A375 (cell line): ENCODE results near the gene GOLGB1. TPM values are rescaled to one million over a fixed set of nuclear protein-coding genes. Genes with fewer than 3 reads are reported as not detected.

ENCODE experiments used
- small RNA-seq: library from RNA; depleted of rRNA; stranded (forward); fragments of <200 nt; gene quantifications from one replicate; pipeline ENCODE3, GENCODE V24; 2014
- total RNA-seq: library from RNA; depleted of rRNA; stranded (reverse); fragments of >200 nt; shearing (Covaris generic); gene quantifications from 2 replicates; pipeline ENCODE4 v1.2.3, GENCODE V29; 2014; rRNA removed

GOLGB1 gene
- 36.6 and 38.9 TPM in 2 replicates for total RNA-seq

GRCh38 chr3:121749276-121750086 lies at the start of gene GOLGB1:
Gene GOLGB1, minus strand, starts transcription at chr3:121749741. Its CDS starts 18,770 bp downstream, at chr3:121730971.

DNA sequence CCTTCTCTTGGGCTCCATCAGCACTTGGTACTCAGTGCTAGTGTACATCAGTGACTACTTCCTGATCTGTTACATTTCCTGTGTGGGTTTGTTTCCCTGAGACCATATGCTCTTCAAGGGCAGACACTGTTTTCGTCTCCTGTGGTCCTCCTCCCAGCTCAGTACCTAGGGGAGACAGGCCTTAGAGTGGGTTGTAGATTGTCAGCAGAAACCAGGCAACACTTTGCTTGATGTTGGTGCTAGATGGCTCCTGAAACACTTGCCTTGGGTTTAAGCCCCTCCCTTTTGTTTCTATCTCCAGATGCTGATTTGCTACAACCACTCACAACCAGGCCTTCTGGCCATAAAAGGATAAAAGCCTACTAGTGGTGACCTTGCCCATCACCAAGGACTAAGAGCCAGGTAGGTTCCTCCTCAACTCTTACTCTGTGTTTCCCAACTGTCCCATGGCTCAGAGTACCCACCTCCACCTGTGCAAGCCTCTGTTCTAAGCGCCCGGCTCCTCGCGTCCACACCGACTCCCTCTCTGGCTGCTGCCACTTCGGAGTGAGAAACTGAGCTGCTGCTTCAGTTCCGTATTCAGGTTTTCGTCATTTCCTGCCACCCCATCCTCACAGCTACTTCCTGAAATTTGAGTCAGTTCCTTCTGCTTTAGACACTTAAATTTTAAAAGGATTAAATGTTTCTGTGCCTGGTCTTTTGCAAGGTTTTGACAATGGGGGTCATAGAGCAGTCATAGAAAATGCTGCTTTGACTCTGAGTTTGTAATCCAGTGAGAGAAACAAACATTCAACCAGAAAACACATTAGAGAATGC lies 89.0 kb downstream of the GOLGB1 start, which contains the start of gene HCLS1:
HCLS1 (minus strand) TSS at position 548 of the 816 bp plus-strand sequence. CDS start 2,556 bp downstream, outside the sequence.

Small RNA genes within 50 kb of the gene (small RNA-seq; reads per million reads assigned to genes)
- gene RNU4-62P = not detected

Other genes starting within 250 kb of the GOLGB1 start
- gene POLQ, start 203.8 kb downstream of the GOLGB1 start, total RNA-seq = 10.4 and 13.3 TPM in 2 replicates
- gene ARGFX, start 181.8 kb downstream of the GOLGB1 start, total RNA-seq = not detected in 2 replicates
- gene FBXO40, start 156.4 kb downstream of the GOLGB1 start, total RNA-seq = not detected in 2 replicates
- 0.45 TPM in 1 of 2 replicates, not detected in the other for gene HCLS1, start 88.8 kb downstream of the GOLGB1 start, total RNA-seq
- 33.5 and 45.1 TPM in 2 replicates for gene IQCB1, start 85.3 kb upstream of the GOLGB1 start, total RNA-seq
- gene EAF2, start 85.5 kb upstream of the GOLGB1 start, total RNA-seq = 2.8 and 4.6 TPM in 2 replicates
- gene SLC15A2, start 144.7 kb upstream of the GOLGB1 start, total RNA-seq = 0.08 TPM in 1 of 2 replicates, not detected in the other